Measurements from ENCODE around the gene TRIM41. TPM values are rescaled to one million over a fixed set of nuclear protein-coding genes. Genes with fewer than 3 reads are reported as not detected.
A peak's percentile ranks its signal among the peaks of the same experiment; 100 is the strongest.
"Not testable (repeated sequence)": the region's sequence is repeated elsewhere in the genome, so short reads cannot be mapped to it uniquely, and the experiment has no call there.

Gene TRIM41
- total RNA-seq = 47.6 TPM

GRCh38 chr5:181223058-181223728 is at the start of gene TRIM41:
Gene TRIM41, plus strand, starts transcription at chr5:181223281. Its CDS starts 719 bp downstream, at chr5:181224000.
- peak; percentile 98 for DNase-seq (ENCODE audit: low spot score)

- DNase-seq (ENCODE audit: low spot score) = no peak
Observed at GRCh38 chr5:181173420-181174342, 49.4 kb upstream of the TRIM41 start.

- DNase-seq (ENCODE audit: low spot score) = no peak
Observed at GRCh38 chr5:181176254-181176952, 46.7 kb upstream of the TRIM41 start.

- DNase-seq (ENCODE audit: low spot score) = not testable (repeated sequence)
Observed at GRCh38 chr5:181177559-181177958, 45.5 kb upstream of the TRIM41 start.

- DNase-seq (ENCODE audit: low spot score) = peak; percentile 69
Observed at GRCh38 chr5:181181650-181182565, 41.2 kb upstream of the TRIM41 start.

GRCh38 chr5:181182651-181183050 is 40.4 kb upstream of the TRIM41 start:
- no peak for DNase-seq (ENCODE audit: low spot score)

- DNase-seq (ENCODE audit: low spot score) = no peak
Observed at GRCh38 chr5:181184845-181185216, 38.2 kb upstream of the TRIM41 start.

GRCh38 chr5:181185560-181185959 is 37.5 kb upstream of the TRIM41 start:
- DNase-seq (ENCODE audit: low spot score) = no peak

GRCh38 chr5:181186022-181186421 is 37.1 kb upstream of the TRIM41 start:
- DNase-seq (ENCODE audit: low spot score) = no peak

- no peak for DNase-seq (ENCODE audit: low spot score)
Observed at GRCh38 chr5:181186986-181187499, 36.0 kb upstream of the TRIM41 start.

- DNase-seq (ENCODE audit: low spot score) = peak; percentile 69
Observed at GRCh38 chr5:181187500-181188213, 35.4 kb upstream of the TRIM41 start.

GRCh38 chr5:181188700-181189362 is 34.2 kb upstream of the TRIM41 start:
- DNase-seq (ENCODE audit: low spot score) = peak; percentile 87

- DNase-seq (ENCODE audit: low spot score) = no peak
Observed at GRCh38 chr5:181189363-181189961, 33.6 kb upstream of the TRIM41 start.

- DNase-seq (ENCODE audit: low spot score) = no peak
Observed at GRCh38 chr5:181189962-181190710, 32.9 kb upstream of the TRIM41 start.

- no peak for DNase-seq (ENCODE audit: low spot score)
Observed at GRCh38 chr5:181190711-181191525, 32.2 kb upstream of the TRIM41 start.

- peak; percentile 97 for DNase-seq (ENCODE audit: low spot score)
Observed at GRCh38 chr5:181191526-181192336, 31.4 kb upstream of the TRIM41 start.
